Measurements from ENCODE around the gene IFI27.

IFI27 gene

GRCh38 chr14:94158239-94158883 lies 47.8 kb downstream of the IFI27 start:
- no peak for DNase-seq

DNA sequence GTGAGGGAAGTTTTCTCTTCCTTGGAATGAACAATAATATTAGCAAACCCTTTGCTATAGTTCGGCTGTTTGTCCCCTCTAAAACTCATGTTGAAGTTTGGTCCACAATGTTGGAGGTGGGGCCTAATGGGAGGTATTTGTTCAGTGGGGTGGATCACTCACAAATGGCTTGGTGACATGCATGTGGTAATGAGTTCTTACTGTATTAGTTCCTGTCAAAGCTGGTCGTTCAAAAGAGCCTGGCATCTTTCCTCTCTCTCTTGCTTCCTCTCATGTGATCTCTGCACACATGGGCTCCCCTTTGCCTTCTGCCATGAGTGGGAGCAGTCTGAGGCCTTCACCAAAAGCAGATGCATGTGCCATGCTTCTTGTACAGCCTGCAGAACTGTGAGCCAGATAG lies 50.5 kb downstream of the IFI27 start:
- no peak for DNase-seq

DNA sequence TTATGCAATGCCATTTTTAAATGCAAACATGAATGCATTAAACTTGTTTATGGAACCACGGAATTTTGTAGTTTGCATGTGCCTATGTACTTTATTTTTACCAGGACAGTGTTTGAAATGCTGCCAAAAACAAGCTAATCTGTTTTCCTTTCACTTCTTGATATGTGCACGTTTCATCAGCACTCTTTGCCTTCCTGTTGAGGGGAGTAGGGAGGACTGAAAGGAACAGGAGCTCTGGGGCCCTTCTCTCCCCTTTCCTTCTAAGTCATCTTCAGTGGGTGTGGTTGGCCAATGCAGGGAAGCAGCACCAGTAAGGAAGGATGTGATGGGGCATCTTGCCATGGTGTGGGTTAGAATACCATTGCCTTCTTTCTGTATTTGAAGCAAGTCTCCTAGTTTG lies 51.4 kb downstream of the IFI27 start:
- no peak for DNase-seq

DNA sequence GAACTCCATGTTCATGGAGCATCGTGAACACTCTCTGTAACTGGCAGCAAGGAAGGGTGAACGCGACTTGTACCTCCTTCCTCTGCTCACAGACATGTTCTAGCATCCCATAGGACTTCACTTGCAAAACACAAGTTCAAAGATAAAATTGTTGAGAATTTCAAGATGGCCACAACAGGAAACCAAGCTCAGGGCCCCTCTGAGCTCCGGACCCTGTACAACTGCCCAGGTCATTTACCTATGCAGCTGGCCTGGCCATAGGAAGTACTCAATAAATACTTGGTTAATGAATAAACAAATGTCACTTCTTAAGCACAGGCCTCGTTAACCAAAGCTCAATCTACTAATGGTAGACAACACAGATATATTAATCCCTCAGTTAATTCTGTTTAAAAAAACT lies 51.9 kb downstream of the IFI27 start:
- DNase-seq, result no peak

GRCh38 chr14:94163796-94164195 lies 53.3 kb downstream of the IFI27 start:
- DNase-seq, result no peak

- DNase-seq, result no peak
These were observed 54.3 kb downstream of the IFI27 start for GRCh38 chr14:94164685-94165431.

GRCh38 chr14:94165744-94166143 lies 55.2 kb downstream of the IFI27 start:
- no peak for DNase-seq
